ENCODE data around the gene PSAT1. TPM values are rescaled to one million over a fixed set of nuclear protein-coding genes. Genes with fewer than 3 reads are reported as not detected.

Gene PSAT1
- total RNA-seq, 1 experiment from 2014 or later = 112 TPM

DNA sequence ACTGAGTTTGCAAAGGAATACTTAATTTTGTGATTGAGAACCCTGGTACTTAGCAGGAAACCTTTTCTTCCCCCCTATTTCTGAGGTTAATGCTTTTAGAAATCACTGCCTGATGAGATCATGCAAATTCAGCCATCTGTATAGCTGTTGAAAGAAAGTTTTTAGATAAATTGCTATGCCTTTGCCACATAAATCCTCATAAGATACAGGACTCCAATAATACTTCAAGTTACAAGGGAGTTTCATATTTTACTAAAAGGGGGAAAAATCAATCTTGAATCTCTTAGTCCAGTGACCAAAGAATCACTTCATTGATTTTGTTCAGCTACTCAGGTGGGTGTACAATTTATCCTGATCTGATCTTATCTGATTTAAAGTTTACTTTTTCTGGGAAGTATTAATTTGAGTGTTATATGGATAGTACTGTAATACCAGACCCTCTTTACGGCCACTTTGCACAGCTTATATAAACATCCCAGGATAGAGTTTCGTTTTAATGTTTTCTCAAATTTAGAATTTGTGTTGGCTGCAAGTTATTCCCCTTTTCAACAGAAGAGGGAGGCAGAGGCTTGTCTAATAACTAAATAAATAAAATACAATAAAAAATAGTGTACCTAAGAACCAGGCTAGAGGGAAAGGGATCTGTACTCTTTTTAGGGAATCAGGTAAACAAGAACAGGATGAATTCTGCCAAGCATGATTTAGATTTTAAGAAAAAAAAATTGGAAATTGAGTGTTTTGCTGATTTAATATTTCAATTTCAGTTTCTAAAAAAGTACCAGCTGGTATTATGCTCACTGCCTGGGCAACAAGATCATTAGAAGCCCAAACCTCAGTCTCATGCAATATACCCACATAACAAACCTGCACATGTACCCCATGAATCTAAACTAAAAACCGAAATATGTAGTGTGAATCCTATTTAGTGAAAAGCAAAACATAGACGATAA is 69.1 kb downstream of the PSAT1 start:
- DNase-seq = no peak
- Histone ChIP-seq H3K4me3 (ENCODE audit: low read depth, low read length) (no peak overlapping the region), H3K36me3 (ENCODE audit: control insufficient read depth, insufficient read depth, low read length) (no peaks in the 10 kb centered on the region), H3K9me3 (no peaks in the 10 kb centered on the region), H3K4me1 (no peaks in the 10 kb centered on the region), H3K27me3 (replicated peaks; ENCODE audit: control insufficient read depth, insufficient read depth, low read length) (no peaks in the 10 kb centered on the region)
- Mint-ChIP-seq H3K27me3 (ENCODE audit: insufficient read depth, unreplicated experiment) (no peaks in the 10 kb centered on the region), H3K27ac (ENCODE audit: unreplicated experiment) (no peak overlapping the region), H3K36me3 (ENCODE audit: insufficient read depth, unreplicated experiment) (no peaks in the 10 kb centered on the region), H3K4me3 (ENCODE audit: unreplicated experiment) (no peak overlapping the region), H3K4me1 (ENCODE audit: low read depth, unreplicated experiment) (no peaks in the 10 kb centered on the region), H3K9me3 (ENCODE audit: unreplicated experiment) (no peaks in the 10 kb centered on the region)
- TF ChIP-seq, protein P1, sequence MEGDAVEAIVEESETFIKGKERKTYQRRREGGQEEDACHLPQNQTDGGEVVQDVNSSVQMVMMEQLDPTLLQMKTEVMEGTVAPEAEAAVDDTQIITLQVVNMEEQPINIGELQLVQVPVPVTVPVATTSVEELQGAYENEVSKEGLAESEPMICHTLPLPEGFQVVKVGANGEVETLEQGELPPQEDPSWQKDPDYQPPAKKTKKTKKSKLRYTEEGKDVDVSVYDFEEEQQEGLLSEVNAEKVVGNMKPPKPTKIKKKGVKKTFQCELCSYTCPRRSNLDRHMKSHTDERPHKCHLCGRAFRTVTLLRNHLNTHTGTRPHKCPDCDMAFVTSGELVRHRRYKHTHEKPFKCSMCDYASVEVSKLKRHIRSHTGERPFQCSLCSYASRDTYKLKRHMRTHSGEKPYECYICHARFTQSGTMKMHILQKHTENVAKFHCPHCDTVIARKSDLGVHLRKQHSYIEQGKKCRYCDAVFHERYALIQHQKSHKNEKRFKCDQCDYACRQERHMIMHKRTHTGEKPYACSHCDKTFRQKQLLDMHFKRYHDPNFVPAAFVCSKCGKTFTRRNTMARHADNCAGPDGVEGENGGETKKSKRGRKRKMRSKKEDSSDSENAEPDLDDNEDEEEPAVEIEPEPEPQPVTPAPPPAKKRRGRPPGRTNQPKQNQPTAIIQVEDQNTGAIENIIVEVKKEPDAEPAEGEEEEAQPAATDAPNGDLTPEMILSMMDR (IDR thresholded peaks at IDR 0.05; ENCODE audit: insufficient read depth in 1 of 2, low read depth in 1 of 2, low read length in 1 of 2, severe bottlenecking in 1 of 2, unreplicated experiment in 1 of 2) = no peak
- intact Hi-C loops (cut with micrococcal nuclease; ENCODE audit: unreplicated experiment) = no loop called here
- ChIA-PET POLR2A (no interaction called here), CTCF (interaction anchor here (0.5 kb wide), 1 partner anchor 69 kb away, joined by 3 read pairs; the partner anchor contains the start of gene PSAT1)
- BruUV-seq (replicated peaks) = no TSS peak

DNA sequence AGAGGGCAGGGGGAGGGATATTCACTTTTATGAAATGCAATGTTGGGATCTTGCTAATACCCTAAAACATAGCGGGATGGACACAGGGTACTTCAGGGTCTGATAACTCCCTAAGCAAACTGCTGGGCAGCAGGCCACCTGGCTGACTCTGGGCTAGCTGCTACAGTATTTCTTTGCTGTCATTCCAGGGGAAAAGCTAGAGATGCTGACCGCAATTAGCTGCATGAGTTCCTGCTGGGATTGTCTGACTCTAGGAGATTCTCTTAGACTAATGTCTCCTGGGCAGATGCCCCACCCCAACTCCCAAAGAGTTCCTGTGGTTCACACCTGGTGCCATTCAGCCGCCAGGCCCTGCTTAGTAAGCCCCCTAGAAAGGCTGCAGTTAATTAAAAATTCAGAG is 69.9 kb downstream of the PSAT1 start:
- H3K27ac Mint-ChIP-seq (ENCODE audit: unreplicated experiment) = no peak overlapping the region
- ChIA-PET POLR2A (no interaction called here), CTCF (no interaction called here)
- no peak overlapping the region for H3K4me3 Mint-ChIP-seq (ENCODE audit: unreplicated experiment)
- Histone ChIP-seq H3K36me3 (ENCODE audit: control insufficient read depth, insufficient read depth, low read length) (no peaks in the 10 kb centered on the region), H3K4me1 (no peaks in the 10 kb centered on the region), H3K4me3 (ENCODE audit: low read depth, low read length) (no peak overlapping the region), H3K9me3 (no peaks in the 10 kb centered on the region), H3K27me3 (replicated peaks; ENCODE audit: control insufficient read depth, insufficient read depth, low read length) (no peaks in the 10 kb centered on the region)
- TF ChIP-seq, protein P1 (IDR thresholded peaks at IDR 0.05; ENCODE audit: insufficient read depth in 1 of 2, low read depth in 1 of 2, low read length in 1 of 2, severe bottlenecking in 1 of 2, unreplicated experiment in 1 of 2) = no peak
- intact Hi-C loops (cut with micrococcal nuclease; ENCODE audit: unreplicated experiment) = no loop called here
- no TSS peak for BruUV-seq (replicated peaks)
- no peaks in the 10 kb centered on the region for H3K4me1 Mint-ChIP-seq (ENCODE audit: low read depth, unreplicated experiment)
- H3K36me3 Mint-ChIP-seq (ENCODE audit: insufficient read depth, unreplicated experiment) = no peaks in the 10 kb centered on the region
- no peaks in the 10 kb centered on the region for H3K27me3 Mint-ChIP-seq (ENCODE audit: insufficient read depth, unreplicated experiment)
- DNase-seq = no peak
- H3K9me3 Mint-ChIP-seq (ENCODE audit: unreplicated experiment) = no peaks in the 10 kb centered on the region

DNA sequence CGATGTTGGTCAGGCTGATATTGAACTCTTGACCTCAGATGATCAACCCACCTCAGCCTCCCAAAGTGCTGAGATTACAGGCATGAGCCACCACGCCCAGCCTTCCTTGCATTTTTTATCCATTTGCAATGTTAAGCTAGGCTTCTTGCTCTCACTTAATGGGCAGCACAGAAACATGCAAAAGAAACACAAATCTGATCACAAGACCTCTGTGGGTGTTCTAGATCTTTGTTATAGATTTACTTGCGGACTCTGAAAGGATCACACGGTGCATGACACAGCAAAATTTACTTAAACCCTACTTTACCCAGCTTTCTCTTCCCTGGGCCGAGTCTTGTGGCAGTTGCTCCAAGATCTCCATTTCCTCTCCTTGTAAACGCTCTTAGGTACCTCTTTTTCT is 71.3 kb downstream of the PSAT1 start:
- ChIA-PET POLR2A (no interaction called here), CTCF (no interaction called here)
- TF ChIP-seq, protein P1 (IDR thresholded peaks at IDR 0.05; ENCODE audit: insufficient read depth in 1 of 2, low read depth in 1 of 2, low read length in 1 of 2, severe bottlenecking in 1 of 2, unreplicated experiment in 1 of 2) = no peak
- no peaks in the 10 kb centered on the region for H3K9me3 ChIP-seq
- no peaks in the 10 kb centered on the region for H3K27me3 ChIP-seq (replicated peaks; ENCODE audit: control insufficient read depth, insufficient read depth, low read length)
- H3K4me3 ChIP-seq (ENCODE audit: low read depth, low read length) = no peak overlapping the region
- H3K9me3 Mint-ChIP-seq (ENCODE audit: unreplicated experiment) = no peaks in the 10 kb centered on the region
- no peaks in the 10 kb centered on the region for H3K4me1 Mint-ChIP-seq (ENCODE audit: low read depth, unreplicated experiment)
- H3K4me3 Mint-ChIP-seq (ENCODE audit: unreplicated experiment) = no peak overlapping the region
- no peak overlapping the region for H3K27ac Mint-ChIP-seq (ENCODE audit: unreplicated experiment)
- no peaks in the 10 kb centered on the region for H3K27me3 Mint-ChIP-seq (ENCODE audit: insufficient read depth, unreplicated experiment)
- no peaks in the 10 kb centered on the region for H3K36me3 Mint-ChIP-seq (ENCODE audit: insufficient read depth, unreplicated experiment)
- no peak for DNase-seq
- intact Hi-C loops (cut with micrococcal nuclease; ENCODE audit: unreplicated experiment) = no loop called here
- no peaks in the 10 kb centered on the region for H3K36me3 ChIP-seq (ENCODE audit: control insufficient read depth, insufficient read depth, low read length)
- no TSS peak for BruUV-seq (replicated peaks)
- no peaks in the 10 kb centered on the region for H3K4me1 ChIP-seq

Data from Caco-2 (cell line).